ENCODE results near the gene TM9SF4.
A peak's percentile ranks its signal among the peaks of the same experiment; 100 is the strongest.

Gene TM9SF4

GRCh38 chr20:32083469-32083868 lies 26.0 kb upstream of the TM9SF4 start (continued):
- TF ChIP-seq CSRNP3 (CRISPR knock-in tag; IDR thresholded peaks at IDR 0.05): no peak

GRCh38 chr20:32087070-32087469 lies 22.4 kb upstream of the TM9SF4 start:
- TF ChIP-seq ARNTL (CRISPR knock-in tag; IDR thresholded peaks at IDR 0.05; ENCODE audit: borderline replicate concordance, low read depth): no peak
- TF ChIP-seq ZC3H10 (CRISPR knock-in tag; IDR thresholded peaks at IDR 0.05): no peak

GRCh38 chr20:32088759-32089158 lies 20.8 kb upstream of the TM9SF4 start:
- ATAC-seq: no peak
- no peak for TF ChIP-seq CSDC2 (CRISPR knock-in tag; IDR thresholded peaks at IDR 0.05)
- TF ChIP-seq ESRRG (CRISPR knock-in tag; IDR thresholded peaks at IDR 0.05): no peak
- TF ChIP-seq POU6F1 (CRISPR knock-in tag; IDR thresholded peaks at IDR 0.05; ENCODE audit: borderline replicate concordance, low read depth): no peak
- TF ChIP-seq ZNF565 (CRISPR knock-in tag; conservative IDR thresholded peaks at IDR 0.05; ENCODE audit: low read depth): no peak
- TF ChIP-seq ZFP30 (CRISPR knock-in tag; IDR thresholded peaks at IDR 0.05): no peak
- TF ChIP-seq ZNF8 (CRISPR knock-in tag; IDR thresholded peaks at IDR 0.05): no peak

More at GRCh38 chr20:32087070-32087469, 22.4 kb upstream of the TM9SF4 start:
- no peak for ATAC-seq

GRCh38 chr20:32089637-32090362 lies 19.7 kb upstream of the TM9SF4 start:
- ATAC-seq: no peak
- peak; percentile 88 for TF ChIP-seq ZFP3 (CRISPR knock-in tag; IDR thresholded peaks at IDR 0.05)
- no peak for TF ChIP-seq OSR1 (CRISPR knock-in tag; IDR thresholded peaks at IDR 0.05)

- ATAC-seq: peak; percentile 93
Measured at GRCh38 chr20:32091888-32092346, 17.6 kb upstream of the TM9SF4 start.

GRCh38 chr20:32098786-32099185 lies 10.7 kb upstream of the TM9SF4 start:
- TF ChIP-seq CREB5 (CRISPR knock-in tag; IDR thresholded peaks at IDR 0.05; ENCODE audit: low read depth) (no peak), ZFP30 (CRISPR knock-in tag; IDR thresholded peaks at IDR 0.05) (no peak), PATZ1 (CRISPR knock-in tag; IDR thresholded peaks at IDR 0.05; ENCODE audit: borderline replicate concordance) (no peak)
- ATAC-seq: no peak

More at GRCh38 chr20:32091888-32092346, 17.6 kb upstream of the TM9SF4 start:
- TF ChIP-seq ARNTL (CRISPR knock-in tag; IDR thresholded peaks at IDR 0.05; ENCODE audit: borderline replicate concordance, low read depth) (no peak), PPARA (CRISPR knock-in tag; IDR thresholded peaks at IDR 0.05; ENCODE audit: borderline replicate concordance) (no peak)

- no peak for TF ChIP-seq CREB5 (CRISPR knock-in tag; IDR thresholded peaks at IDR 0.05; ENCODE audit: low read depth)
- no peak for TF ChIP-seq SNAI2 (CRISPR knock-in tag; IDR thresholded peaks at IDR 0.05)
- TF ChIP-seq POU6F1 (CRISPR knock-in tag; IDR thresholded peaks at IDR 0.05; ENCODE audit: borderline replicate concordance, low read depth): no peak
- TF ChIP-seq OSR1 (CRISPR knock-in tag; IDR thresholded peaks at IDR 0.05): no peak
- no peak for TF ChIP-seq CSDC2 (CRISPR knock-in tag; IDR thresholded peaks at IDR 0.05)
- TF ChIP-seq ZC3H10 (CRISPR knock-in tag; IDR thresholded peaks at IDR 0.05): no peak
- no peak for ATAC-seq
Measured at GRCh38 chr20:32108814-32109391, 611 bp upstream of the TM9SF4 start.
